HG03159 (cell line): ENCODE measurements around the gene TBP.
A peak's percentile ranks its signal among the peaks of the same experiment; 100 is the strongest.
"Not testable (repeated sequence)": the region's sequence is repeated elsewhere in the genome, so short reads cannot be mapped to it uniquely, and the experiment has no call there.

ENCODE experiments used
- ATAC-seq: cut with Tn5 transposase; IDR thresholded peaks from one replicate; pipeline ENCODE4 v1.9.1; 2021; ENCODE audit warnings: mild to moderate bottlenecking, moderate library complexity; ENCODE audit not compliant: unreplicated experiment

The TBP gene

DNA sequence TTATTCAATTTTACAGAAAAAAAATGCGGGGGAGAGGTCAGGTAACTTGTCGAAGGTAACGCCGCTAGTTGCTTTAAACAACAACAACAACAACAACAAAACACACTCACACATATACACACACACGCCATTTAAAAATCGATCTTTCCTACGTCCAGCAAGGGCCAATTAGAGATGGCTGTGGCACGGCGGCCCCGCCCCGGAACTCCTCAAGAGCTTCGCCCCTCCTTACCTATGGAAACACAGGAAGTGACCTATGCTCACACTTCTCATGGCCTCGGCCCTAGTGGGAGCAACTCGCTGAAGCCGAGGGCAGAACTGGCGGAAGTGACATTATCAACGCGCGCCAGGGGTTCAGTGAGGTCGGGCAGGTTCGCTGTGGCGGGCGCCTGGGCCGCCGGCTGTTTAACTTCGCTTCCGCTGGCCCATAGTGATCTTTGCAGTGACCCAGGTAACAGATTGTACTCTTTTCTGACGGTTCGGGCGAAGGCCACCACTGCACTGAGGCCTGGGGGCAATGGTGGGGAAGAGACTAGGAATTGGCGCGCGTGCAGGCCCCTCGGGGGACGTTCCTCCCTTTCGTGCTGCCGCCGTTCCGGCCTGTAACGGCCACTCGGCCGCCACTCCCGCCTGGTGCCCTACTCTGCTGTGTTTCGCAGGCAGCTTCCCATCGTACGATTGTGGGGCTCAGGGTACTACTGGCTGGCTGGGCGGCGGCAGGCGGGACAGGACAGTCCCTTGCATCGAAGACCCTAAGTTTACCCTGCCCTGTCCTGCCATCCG lies at the start of gene TBP:
TBP (plus strand) TSS at position 357 of the 783 bp plus-strand sequence. CDS start 2,661 bp downstream, outside the sequence.
- peak; percentile 97 for ATAC-seq

- ATAC-seq = no peak
Observed at GRCh38 chr6:170504479-170504878, 49.7 kb upstream of the TBP start.

DNA sequence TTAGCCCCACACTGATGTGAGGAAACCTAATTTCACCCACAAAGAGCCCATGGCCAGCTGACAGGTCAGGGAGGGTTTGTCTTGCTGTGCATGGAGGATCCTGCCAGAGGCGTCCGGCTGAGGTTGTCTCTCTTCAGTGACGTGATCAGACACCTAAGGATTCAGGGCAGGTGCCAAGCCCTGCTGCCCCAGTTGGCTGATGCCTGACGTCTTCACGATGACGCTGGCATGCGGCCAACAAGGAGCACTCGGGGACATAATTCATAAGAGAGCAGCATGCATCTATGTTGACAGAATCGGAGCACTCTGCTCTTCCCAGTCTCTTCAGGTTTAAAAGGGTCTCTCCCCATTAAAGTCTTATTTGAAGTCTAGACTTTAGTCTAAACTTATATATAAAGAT lies 48.9 kb upstream of the TBP start:
- ATAC-seq = no peak

DNA sequence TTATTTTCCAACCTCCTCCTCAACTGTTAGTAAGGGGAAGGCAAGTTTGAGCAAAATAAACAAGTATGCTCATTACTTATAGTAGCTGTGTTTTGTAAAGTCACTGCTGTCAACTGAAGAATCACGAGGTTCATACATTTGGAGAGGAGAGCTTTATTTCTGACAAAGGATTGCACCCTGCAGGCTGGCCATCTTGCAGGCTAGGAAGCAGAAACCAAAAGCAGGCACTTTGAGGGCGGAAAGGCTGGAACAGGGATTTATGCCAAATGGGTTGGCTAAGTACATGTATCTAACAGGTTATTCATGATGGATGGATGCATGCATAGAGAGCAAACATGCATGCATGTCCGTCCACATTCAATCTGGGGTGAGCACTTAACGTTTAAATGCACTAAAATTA lies 47.7 kb upstream of the TBP start:
- no peak for ATAC-seq

DNA sequence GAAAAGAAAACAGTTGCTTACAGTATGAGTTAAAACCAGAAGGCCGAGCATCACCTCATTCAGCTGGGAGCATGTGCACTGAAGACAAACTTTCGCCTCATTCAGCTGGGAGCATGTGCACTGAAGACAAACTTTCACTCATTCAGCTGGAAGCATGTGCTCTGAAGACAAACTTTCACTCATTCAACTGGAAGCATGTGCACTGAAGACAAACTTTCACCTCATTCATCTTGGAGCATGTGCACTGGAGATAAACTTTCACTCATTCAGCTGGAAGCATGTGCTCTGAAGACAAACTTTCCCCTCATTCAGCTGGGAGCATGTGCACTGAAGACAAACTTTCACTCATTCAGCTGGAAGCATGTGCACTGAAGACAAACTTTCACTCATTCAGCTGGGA lies 46.4 kb upstream of the TBP start:
- ATAC-seq = not testable (repeated sequence)

GRCh38 chr6:170508275-170508674 lies 45.9 kb upstream of the TBP start:
- ATAC-seq = not testable (repeated sequence)

DNA sequence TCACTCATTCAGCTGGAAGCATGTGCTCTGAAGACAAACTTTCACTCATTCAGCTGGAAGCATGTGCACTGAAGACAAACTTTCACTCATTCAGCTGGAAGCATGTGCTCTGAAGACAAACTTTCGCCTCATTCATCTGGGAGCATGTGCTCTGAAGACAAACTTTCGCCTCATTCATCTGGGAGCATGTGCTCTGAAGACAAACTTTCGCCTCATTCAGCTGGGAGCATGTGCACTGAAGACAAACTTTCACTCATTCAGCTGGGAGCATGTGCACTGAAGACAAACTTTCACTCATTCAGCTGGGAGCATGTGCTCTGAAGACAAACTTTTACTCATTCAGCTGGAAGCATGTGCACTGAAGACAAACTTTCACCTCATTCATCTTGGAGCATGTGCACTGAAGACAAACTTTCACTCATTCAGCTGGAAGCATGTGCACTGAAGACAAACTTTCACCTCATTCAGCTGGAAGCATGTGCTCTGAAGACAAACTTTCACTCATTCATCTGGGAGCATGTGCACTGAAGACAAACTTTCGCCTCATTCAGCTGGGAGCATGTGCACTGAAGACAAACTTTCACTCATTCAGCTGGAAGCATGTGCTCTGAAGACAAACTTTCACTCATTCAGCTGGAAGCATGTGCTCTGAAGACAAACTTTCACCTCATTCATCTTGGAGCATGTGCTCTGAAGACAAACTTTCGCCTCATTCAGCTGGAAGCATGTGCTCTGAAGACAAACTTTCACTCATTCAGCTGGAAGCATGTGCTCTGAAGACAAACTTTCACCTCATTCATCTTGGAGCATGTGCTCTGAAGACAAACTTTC lies 45.1 kb upstream of the TBP start:
- ATAC-seq = not testable (repeated sequence)

DNA sequence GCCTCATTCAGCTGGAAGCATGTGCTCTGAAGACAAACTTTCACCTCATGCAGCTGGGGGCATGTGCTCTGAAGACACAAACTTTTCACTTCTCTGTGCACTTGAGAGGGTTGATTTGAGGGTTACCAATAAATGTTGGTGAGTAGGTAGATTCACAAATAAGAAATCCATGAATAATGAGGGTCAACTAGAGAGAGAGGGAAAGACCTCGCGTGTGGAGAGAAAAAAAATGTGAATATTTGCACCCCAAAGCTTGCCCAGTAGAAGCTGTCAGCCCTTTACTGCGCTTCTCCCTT lies 44.5 kb upstream of the TBP start:
- no peak for ATAC-seq

GRCh38 chr6:170510631-170511030 lies 43.5 kb upstream of the TBP start:
- no peak for ATAC-seq

GRCh38 chr6:170512249-170512648 lies 41.9 kb upstream of the TBP start:
- ATAC-seq = no peak

DNA sequence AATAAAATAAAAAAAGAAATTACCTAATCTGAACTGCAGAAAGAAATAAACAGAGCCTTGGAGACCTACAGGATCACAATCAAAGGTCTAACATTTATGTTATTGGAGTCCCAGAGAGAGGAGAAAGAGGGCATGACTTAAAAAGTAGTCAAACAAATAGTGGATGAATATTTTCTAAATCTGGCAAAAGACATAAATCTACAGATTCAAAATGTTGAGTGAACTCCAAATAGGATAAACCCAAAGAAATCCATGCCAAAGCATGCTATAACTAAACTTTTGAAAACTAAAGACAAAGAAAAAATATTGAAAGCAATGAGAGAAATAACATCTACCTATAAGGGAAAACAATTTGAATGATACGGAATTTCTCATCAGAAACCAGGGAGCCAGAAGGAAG lies 39.3 kb upstream of the TBP start:
- no peak for ATAC-seq

- peak; percentile 99 for ATAC-seq
Observed at GRCh38 chr6:170516783-170517616, 37.2 kb upstream of the TBP start.

GRCh38 chr6:170522565-170523183 lies 31.5 kb upstream of the TBP start:
- ATAC-seq = no peak

- no peak for ATAC-seq
Observed at GRCh38 chr6:170523256-170524171, 30.7 kb upstream of the TBP start.

DNA sequence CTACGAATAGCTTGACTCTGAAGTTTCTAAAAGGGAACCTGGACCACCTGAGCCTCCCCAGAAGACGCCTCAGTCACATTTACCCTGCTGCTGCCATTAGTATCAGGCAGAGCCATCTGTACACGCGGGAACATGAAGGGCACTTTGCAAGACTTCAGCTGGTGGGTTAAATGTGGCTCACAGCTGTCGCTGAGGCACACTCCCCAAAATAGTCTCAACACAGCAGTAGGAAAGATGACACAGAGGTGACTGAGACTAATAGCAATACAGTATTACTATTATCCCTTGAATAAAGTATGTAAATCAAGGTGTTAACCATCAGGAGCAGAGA lies 30.0 kb upstream of the TBP start:
- no peak for ATAC-seq

- ATAC-seq = no peak
Observed at GRCh38 chr6:170525795-170526194, 28.4 kb upstream of the TBP start.

DNA sequence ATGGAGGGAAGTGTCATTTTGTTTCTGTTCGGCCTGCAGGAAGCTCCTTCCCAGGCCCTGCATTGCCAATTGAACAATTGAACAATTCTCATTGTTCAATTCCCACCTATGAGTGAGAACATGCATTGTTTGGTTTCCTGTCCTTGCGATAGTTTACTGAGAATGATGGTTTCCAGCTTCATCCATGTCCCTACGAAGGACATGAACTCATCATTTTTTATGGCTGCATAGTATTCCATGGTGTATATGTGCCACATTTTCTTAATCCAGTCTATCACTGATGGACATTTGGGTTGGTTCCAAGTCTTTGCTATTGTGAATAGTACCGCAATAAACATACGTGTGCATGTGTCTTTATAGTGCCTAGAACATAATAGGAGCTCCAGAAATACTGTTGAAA lies 26.2 kb upstream of the TBP start:
- ATAC-seq = not testable (repeated sequence)

DNA sequence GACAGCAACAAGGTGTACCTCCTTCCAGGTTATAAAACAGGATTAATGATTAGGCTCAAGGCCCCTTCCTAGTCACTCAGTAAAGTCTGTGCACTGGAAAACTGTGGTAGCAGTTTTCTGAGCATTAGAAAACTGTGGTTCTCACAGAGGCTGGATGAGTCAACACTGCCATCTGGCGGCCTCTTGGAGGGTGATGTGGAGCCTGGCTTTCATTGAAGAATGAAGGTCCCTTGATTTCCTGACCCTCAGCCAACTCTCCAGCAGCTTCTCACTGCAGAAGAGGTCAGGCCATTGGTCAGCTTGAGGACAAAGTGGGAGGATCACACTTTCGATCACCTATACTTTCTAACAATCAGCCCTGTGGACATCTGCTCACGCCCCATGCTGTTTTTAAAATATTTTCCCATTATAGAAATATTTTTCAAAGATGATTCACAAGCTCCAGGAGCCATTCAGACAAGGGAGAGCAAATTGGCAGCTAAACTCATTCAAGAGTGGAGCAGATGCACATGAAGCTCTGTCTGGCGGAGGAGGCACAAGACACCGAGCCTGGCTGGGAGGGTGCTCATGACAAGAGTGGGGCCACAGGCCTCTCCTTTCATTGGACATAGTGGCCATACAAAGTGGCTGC lies 24.2 kb upstream of the TBP start:
- ATAC-seq = peak; percentile 88

DNA sequence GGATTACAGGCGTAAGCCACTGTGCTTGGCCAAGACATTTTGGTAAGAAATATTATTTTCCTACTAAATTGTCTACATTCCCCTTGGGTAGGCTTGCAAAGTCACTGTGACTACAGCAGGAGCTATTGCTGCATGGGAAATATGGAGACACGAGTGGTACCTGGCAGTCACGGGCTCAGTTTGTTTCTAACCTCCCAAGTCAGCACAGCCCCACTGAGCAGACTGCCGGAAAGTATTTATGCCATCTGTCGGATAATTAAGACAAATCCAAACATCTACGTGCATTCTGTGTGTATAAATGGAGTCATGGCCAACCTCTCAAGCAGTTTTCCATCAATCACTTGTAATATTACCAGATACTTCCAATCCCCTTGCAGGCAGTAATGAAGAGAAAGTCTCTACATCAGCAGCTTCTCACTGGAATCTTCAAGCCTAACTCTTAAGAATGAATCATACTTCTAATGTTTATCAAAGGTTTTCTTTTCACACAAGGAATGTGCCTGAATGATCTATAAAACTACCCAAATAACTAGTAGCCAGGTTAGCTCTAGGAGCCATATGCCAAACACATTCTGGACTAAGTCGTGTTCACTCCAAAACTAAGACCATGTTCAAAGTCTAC lies 21.2 kb upstream of the TBP start:
- no peak for ATAC-seq
